HepG2 (cell line): ENCODE measurements around the gene RAD17. TPM values are rescaled to one million over a fixed set of nuclear protein-coding genes. Genes with fewer than 3 reads are reported as not detected.

Source experiments
- GTF3A ChIP-seq: sonication (generic); formaldehyde crosslinking; conservative IDR thresholded peaks from 2 replicates; pipeline ENCODE4 v1.4.0; 2020; ENCODE audit warnings: mild to moderate bottlenecking, missing genetic modification reagents
- HNRNPL ChIP-seq: fragments of 200-400 bp; formaldehyde crosslinking; IDR thresholded peaks from 2 replicates; pipeline ENCODE4 v1.6.1; 2017; ENCODE audit warnings: mild to moderate bottlenecking, low read depth, low read length
- IKZF4 ChIP-seq: sonication (generic); formaldehyde crosslinking; IDR thresholded peaks from 2 replicates; pipeline ENCODE4 v1.5.1; 2020; ENCODE audit warnings: borderline replicate concordance, mild to moderate bottlenecking, low read depth, missing genetic modification reagents; ENCODE audit errors: not compliant biosample characterization
- SNAPC2 ChIP-seq: sonication (generic); formaldehyde crosslinking; IDR thresholded peaks from 2 replicates; pipeline ENCODE4 v1.8.1; 2022; ENCODE audit warnings: mild to moderate bottlenecking, missing genetic modification reagents
- SP4 ChIP-seq: sonication (generic); formaldehyde crosslinking; IDR thresholded peaks from 2 replicates; pipeline ENCODE4 v1.8.1; 2023; ENCODE audit warnings: mild to moderate bottlenecking, missing genetic modification reagents
- SSRP1 ChIP-seq: IDR thresholded peaks from 2 replicates; pipeline ENCODE4 v1.6.1; 2016; ENCODE audit warnings: control low read depth
- ZNF224 ChIP-seq: sonication (generic); formaldehyde crosslinking; IDR thresholded peaks from 2 replicates; pipeline ENCODE4 v1.5.0; 2020; ENCODE audit warnings: mild to moderate bottlenecking, missing genetic modification reagents
- ZNF776 ChIP-seq: sonication (generic); formaldehyde crosslinking; IDR thresholded peaks from 2 replicates; pipeline ENCODE4 v1.4.0; 2020; ENCODE audit warnings: mild to moderate bottlenecking, missing genetic modification reagents
- polyA plus RNA-seq, 8 experiments: library from polyadenylated mRNA; depleted of rRNA in 3 of 8; stranded (reverse) in 7 of 8; unstranded in 1 of 8; fragments of >200 nt; fragmentation: Illumina TruSeq in 4 of 8; extraction: Trizol in 4 of 8; gene quantifications; 2 replicates each; pipeline versions ENCODE4 v1.2.1 to v1.2.3, GENCODE V29; 2011 to 2016; ENCODE audit warnings: low read depth in 4 of 8, missing spikeins in 1 of 8, mixed read lengths in 1 of 8; ENCODE audit not compliant: insufficient read depth in 1 of 8
- total RNA-seq, 5 experiments: library from RNA; depleted of rRNA; stranded (reverse); fragments of >200 nt; fragmentation: Illumina TruSeq; extraction: Trizol; gene quantifications; 2 replicates each; pipeline ENCODE4 v1.2.3, GENCODE V29; 2016; ENCODE audit warnings: low read depth in 1 of 5
- TF ChIP-seq, protein P1 (sequence below): sonication (generic); formaldehyde crosslinking; IDR thresholded peaks from 2 replicates; pipeline ENCODE4 v1.4.0; 2020; ENCODE audit warnings: missing genetic modification reagents, borderline replicate concordance
- TF ChIP-seq, protein P2 (sequence below): sonication (generic); formaldehyde crosslinking; IDR thresholded peaks from one replicate; pipeline ENCODE4 v1.5.1; 2020; ENCODE audit warnings: mild to moderate bottlenecking, missing genetic modification reagents; ENCODE audit errors: not compliant biosample characterization
- TF ChIP-seq, protein P3 (sequence below): sonication (generic); formaldehyde crosslinking; IDR thresholded peaks from 2 replicates; pipeline ENCODE4 v1.5.1; 2020; ENCODE audit warnings: mild to moderate bottlenecking, missing genetic modification reagents, moderate library complexity
- TF ChIP-seq, protein P4 (sequence below): sonication (generic); formaldehyde crosslinking; IDR thresholded peaks from 2 replicates; pipeline ENCODE4 v1.4.0; 2020; ENCODE audit warnings: missing genetic modification reagents
- TF ChIP-seq, protein P5 (sequence below): sonication (generic); formaldehyde crosslinking; IDR thresholded peaks from 2 replicates; pipeline ENCODE4 v1.4.0; 2020; ENCODE audit warnings: mild to moderate bottlenecking, low read depth, missing genetic modification reagents

The RAD17 gene
- total and polyA plus RNA-seq, 2 of the 13 experiments (the other 11 are each of a cell fraction or from before 2014, with no cell fraction given), result 24.0 to 25.9 TPM

DNA sequence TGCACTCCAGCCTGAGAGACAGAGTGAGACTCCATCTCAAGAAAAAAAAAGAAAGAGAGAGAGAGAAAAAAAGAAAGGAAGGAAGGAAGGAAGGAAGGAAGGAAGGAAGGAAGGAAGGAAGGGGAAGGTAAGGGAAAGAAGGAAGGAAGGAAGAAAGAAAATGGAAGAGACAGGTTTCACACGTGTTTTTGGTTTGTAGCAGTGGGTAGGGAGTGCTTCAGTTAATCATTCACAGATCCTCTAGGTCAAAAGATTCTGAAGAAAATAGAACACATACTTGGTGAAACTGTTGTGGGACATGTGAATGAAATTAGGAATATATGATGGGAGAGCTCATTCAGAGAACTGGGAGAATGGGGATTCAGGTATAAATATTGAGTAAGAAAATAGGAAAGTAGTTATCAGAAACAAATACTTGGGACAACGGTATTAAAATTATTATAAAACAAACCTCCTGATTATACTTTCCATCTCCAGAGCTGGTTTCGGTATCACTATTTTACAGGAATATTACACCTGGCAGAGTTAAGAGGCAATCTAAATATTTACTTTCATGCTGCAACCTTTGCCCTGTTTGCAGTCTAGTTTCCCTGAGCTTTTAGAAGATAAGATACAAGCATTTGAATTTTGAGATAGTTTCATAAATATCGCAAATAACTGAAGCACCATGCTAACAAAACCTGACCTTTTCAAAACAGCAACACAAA, 82.5 kb downstream of the RAD17 start (continued):
- TF ChIP-seq, protein P1, sequence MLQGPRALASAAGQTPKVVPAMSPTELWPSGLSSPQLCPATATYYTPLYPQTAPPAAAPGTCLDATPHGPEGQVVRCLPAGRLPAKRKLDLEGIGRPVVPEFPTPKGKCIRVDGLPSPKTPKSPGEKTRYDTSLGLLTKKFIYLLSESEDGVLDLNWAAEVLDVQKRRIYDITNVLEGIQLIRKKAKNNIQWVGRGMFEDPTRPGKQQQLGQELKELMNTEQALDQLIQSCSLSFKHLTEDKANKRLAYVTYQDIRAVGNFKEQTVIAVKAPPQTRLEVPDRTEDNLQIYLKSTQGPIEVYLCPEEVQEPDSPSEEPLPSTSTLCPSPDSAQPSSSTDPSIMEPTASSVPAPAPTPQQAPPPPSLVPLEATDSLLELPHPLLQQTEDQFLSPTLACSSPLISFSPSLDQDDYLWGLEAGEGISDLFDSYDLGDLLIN (CRISPR knock-in tag), result no peak
- TF ChIP-seq, protein P2, sequence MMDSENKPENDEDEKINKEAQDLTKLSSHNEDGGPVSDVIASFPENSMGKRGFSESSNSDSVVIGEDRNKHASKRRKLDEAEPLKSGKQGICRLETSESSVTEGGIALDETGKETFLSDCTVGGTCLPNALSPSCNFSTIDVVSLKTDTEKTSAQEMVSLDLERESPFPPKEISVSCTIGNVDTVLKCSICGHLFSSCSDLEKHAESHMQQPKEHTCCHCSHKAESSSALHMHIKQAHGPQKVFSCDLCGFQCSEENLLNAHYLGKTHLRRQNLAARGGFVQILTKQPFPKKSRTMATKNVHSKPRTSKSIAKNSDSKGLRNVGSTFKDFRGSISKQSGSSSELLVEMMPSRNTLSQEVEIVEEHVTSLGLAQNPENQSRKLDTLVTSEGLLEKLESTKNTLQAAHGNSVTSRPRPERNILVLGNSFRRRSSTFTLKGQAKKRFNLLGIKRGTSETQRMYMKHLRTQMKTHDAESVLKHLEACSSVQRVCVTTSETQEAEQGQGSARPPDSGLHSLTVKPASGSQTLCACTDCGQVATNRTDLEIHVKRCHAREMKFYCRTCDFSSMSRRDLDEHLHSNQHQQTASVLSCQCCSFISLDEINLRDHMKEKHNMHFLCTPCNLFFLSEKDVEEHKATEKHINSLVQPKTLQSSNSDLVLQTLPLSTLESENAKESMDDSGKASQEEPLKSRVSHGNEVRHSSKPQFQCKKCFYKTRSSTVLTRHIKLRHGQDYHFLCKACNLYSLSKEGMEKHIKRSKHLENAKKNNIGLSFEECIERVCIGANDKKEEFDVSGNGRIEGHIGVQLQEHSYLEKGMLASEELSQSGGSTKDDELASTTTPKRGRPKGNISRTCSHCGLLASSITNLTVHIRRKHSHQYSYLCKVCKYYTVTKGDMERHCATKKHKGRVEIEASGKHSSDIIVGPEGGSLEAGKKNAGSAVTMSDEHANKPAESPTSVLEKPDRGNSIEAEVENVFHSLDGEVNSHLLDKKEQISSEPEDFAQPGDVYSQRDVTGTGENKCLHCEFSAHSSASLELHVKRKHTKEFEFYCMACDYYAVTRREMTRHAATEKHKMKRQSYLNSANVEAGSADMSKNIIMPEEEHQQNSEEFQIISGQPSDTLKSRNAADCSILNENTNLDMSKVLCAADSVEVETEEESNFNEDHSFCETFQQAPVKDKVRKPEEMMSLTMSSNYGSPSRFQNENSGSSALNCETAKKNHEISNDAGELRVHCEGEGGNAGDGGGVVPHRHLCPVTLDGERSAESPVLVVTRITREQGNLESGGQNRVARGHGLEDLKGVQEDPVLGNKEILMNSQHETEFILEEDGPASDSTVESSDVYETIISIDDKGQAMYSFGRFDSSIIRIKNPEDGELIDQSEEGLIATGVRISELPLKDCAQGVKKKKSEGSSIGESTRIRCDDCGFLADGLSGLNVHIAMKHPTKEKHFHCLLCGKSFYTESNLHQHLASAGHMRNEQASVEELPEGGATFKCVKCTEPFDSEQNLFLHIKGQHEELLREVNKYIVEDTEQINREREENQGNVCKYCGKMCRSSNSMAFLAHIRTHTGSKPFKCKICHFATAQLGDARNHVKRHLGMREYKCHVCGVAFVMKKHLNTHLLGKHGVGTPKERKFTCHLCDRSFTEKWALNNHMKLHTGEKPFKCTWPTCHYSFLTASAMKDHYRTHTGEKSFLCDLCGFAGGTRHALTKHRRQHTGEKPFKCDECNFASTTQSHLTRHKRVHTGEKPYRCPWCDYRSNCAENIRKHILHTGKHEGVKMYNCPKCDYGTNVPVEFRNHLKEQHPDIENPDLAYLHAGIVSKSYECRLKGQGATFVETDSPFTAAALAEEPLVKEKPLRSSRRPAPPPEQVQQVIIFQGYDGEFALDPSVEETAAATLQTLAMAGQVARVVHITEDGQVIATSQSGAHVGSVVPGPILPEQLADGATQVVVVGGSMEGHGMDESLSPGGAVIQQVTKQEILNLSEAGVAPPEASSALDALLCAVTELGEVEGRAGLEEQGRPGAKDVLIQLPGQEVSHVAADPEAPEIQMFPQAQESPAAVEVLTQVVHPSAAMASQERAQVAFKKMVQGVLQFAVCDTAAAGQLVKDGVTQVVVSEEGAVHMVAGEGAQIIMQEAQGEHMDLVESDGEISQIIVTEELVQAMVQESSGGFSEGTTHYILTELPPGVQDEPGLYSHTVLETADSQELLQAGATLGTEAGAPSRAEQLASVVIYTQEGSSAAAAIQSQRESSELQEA (CRISPR knock-in tag), result no peak
- TF ChIP-seq SNAPC2 (0 out of 2 replicates have a peak, but pooled peaks have one; percentile 28), SP4 (CRISPR knock-in tag) (no peak), ZNF776 (CRISPR knock-in tag) (no peak), ZNF224 (CRISPR knock-in tag) (no peak), GTF3A (CRISPR knock-in tag) (no peak), SSRP1 (no peak), HNRNPL (no peak), IKZF4 (CRISPR knock-in tag) (no peak)
- TF ChIP-seq, protein P3, sequence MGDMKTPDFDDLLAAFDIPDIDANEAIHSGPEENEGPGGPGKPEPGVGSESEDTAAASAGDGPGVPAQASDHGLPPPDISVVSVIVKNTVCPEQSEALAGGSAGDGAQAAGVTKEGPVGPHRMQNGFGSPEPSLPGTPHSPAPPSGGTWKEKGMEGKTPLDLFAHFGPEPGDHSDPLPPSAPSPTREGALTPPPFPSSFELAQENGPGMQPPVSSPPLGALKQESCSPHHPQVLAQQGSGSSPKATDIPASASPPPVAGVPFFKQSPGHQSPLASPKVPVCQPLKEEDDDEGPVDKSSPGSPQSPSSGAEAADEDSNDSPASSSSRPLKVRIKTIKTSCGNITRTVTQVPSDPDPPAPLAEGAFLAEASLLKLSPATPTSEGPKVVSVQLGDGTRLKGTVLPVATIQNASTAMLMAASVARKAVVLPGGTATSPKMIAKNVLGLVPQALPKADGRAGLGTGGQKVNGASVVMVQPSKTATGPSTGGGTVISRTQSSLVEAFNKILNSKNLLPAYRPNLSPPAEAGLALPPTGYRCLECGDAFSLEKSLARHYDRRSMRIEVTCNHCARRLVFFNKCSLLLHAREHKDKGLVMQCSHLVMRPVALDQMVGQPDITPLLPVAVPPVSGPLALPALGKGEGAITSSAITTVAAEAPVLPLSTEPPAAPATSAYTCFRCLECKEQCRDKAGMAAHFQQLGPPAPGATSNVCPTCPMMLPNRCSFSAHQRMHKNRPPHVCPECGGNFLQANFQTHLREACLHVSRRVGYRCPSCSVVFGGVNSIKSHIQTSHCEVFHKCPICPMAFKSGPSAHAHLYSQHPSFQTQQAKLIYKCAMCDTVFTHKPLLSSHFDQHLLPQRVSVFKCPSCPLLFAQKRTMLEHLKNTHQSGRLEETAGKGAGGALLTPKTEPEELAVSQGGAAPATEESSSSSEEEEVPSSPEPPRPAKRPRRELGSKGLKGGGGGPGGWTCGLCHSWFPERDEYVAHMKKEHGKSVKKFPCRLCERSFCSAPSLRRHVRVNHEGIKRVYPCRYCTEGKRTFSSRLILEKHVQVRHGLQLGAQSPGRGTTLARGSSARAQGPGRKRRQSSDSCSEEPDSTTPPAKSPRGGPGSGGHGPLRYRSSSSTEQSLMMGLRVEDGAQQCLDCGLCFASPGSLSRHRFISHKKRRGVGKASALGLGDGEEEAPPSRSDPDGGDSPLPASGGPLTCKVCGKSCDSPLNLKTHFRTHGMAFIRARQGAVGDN, result no peak
- TF ChIP-seq, protein P4, sequence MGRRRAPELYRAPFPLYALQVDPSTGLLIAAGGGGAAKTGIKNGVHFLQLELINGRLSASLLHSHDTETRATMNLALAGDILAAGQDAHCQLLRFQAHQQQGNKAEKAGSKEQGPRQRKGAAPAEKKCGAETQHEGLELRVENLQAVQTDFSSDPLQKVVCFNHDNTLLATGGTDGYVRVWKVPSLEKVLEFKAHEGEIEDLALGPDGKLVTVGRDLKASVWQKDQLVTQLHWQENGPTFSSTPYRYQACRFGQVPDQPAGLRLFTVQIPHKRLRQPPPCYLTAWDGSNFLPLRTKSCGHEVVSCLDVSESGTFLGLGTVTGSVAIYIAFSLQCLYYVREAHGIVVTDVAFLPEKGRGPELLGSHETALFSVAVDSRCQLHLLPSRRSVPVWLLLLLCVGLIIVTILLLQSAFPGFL, result no peak
- TF ChIP-seq, protein P5, sequence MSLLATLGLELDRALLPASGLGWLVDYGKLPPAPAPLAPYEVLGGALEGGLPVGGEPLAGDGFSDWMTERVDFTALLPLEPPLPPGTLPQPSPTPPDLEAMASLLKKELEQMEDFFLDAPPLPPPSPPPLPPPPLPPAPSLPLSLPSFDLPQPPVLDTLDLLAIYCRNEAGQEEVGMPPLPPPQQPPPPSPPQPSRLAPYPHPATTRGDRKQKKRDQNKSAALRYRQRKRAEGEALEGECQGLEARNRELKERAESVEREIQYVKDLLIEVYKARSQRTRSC (CRISPR knock-in tag), result no peak
